ENCODE results near the gene GGCT.
"Not testable (repeated sequence)": the region's sequence is repeated elsewhere in the genome, so short reads cannot be mapped to it uniquely, and the experiment has no call there.

Gene GGCT

DNA sequence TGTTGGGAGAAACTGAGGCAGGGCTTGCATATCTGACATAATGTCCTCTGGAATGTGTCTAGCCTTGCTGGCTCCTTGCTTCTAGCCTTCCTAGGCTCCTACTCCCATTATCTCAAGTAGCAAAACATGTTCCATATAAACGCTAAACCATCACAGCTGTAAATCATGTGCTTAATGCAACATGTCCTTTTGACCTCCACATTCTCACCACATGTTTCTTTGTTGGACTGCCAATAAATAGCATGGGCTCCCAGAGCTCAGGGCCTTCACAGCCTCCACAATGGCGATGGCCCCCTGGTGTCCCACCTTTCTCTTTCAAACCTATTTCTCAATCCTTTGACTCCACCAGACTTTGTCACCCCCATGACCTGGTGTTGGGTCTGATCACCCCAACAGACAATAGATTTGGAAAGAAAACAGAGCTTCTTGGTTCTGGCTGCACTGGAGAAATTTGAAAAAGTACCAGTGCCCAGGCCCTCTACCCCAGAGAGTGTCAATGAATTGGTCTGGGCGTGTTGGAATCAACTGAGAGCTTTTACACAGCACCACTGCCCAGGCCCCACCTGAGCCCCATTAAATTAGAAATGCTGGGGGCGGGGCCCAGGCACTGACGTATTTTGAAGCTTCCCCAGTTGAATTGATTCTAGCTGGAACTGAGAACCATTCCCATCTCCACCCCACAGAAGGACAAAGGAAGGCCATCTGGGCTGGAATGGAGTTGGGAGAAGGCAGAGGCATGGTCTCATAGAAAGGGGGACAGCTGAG lies 41.3 kb upstream of the GGCT start:
- no peak for TF ChIP-seq CTCF (IDR thresholded peaks at IDR 0.05)
- no peak for TF ChIP-seq ZFX (IDR thresholded peaks at IDR 0.05; ENCODE audit: borderline replicate concordance)
- no peak overlapping the region for H3K27ac ChIP-seq

DNA sequence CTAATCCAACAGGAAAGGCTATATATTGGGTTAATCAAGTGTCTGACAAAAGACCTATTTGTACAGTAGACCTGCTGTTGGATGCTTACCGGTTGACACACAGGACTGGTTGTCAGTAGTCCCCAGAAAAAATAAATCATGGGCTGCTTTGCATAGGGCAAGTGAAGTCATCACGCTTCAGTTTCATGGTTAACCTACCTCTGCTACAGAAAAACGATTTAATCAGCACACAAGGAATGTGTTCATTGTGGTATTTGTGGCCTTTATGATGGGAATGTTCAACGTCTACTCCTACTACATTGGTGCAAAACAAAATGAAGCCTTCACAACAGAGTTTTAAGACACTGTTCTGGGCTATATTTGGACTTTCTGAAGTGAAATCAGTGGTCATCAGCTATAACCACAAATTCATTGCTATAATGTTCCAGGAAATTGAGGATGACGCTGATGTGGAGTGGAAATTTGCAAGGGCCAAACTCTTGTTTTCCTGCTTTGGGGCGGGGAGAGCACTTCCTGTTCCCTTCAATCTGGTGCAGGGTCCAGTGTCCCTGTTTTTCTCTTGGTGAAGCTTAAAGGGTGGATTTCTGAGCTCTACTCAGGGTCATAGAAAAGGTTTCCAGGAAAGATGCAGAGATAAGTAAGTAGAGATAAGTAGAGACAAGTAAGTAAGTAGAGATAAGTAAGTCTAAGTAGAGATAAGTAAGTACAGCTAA lies 39.3 kb upstream of the GGCT start:
- no peak for TF ChIP-seq ZFX (IDR thresholded peaks at IDR 0.05; ENCODE audit: borderline replicate concordance)
- TF ChIP-seq CTCF (IDR thresholded peaks at IDR 0.05), result no peak

GRCh38 chr7:30543115-30543514 lies 38.5 kb upstream of the GGCT start:
- H3K27ac ChIP-seq, result not testable (repeated sequence)

More for the DNA sequence above, 39.3 kb upstream of the GGCT start:
- no peak overlapping the region for H3K27ac ChIP-seq

DNA sequence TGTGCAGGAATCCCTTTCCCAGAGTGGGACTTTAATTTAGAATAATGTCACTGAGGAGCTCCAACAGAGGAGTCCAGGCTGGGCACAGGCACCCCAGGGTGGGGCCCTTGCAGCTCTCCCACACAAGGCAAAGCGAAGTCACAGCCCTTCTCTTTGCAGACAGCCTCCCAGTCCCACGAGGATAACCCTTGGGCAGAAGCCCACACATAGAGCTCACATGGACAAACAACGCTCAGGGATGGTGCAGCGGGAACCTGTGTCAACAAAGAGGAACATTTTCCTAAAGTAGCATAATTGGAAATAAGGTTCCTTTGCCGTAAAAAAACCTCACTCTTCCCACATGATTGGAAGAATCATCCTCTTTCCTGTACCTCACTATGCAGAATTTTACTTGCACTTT lies 29.3 kb upstream of the GGCT start:
- TF ChIP-seq CTCF (IDR thresholded peaks at IDR 0.05), result no peak
- no peak for TF ChIP-seq ZFX (IDR thresholded peaks at IDR 0.05; ENCODE audit: borderline replicate concordance)
- H3K27ac ChIP-seq, result no peak overlapping the region

- no peak overlapping the region for H3K27ac ChIP-seq
- TF ChIP-seq ZFX (IDR thresholded peaks at IDR 0.05; ENCODE audit: borderline replicate concordance) (no peak), CTCF (IDR thresholded peaks at IDR 0.05) (no peak)
Measured at GRCh38 chr7:30531286-30531685, 26.7 kb upstream of the GGCT start.

DNA sequence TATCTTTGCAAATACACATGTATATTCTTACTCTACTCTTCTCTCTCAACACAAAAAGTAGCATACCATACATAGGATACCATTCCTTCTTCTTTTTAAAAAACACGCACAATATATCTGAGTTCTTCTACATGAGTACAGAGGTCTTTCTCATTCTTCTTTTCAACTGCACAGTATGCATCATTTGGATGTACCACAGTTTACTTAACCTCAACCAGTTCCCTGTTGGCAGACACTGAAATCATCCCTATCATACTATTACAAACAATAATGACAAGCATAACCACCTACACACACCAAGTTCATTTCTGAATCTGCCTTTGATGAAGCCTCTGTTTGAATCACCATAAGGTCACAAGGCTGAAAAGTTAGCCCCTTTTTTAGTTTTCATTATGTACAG lies 25.7 kb upstream of the GGCT start:
- no peak overlapping the region for H3K27ac ChIP-seq
- TF ChIP-seq CTCF (IDR thresholded peaks at IDR 0.05) (no peak), ZFX (IDR thresholded peaks at IDR 0.05; ENCODE audit: borderline replicate concordance) (no peak)

DNA sequence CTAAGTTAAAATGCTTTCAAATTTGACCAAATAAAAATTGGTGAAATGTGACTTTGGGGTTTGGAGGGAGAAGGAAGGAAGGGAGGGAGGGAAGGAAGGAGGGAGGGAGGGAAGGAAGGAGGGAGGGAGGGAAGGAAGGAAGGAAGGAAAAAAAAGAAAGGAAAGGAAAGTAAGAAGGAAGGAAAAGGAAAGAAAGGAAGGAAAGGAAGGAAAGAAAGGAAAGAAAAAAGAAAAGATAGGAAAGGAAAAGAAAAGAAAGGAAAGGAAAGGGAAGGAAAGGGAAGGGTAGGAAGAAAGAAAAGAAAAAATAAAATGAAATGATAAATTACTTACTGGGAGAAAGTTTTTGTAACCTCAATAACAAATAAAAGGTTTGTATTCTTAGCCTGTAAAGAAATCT lies 24.1 kb upstream of the GGCT start:
- H3K27ac ChIP-seq, result no peak overlapping the region

DNA sequence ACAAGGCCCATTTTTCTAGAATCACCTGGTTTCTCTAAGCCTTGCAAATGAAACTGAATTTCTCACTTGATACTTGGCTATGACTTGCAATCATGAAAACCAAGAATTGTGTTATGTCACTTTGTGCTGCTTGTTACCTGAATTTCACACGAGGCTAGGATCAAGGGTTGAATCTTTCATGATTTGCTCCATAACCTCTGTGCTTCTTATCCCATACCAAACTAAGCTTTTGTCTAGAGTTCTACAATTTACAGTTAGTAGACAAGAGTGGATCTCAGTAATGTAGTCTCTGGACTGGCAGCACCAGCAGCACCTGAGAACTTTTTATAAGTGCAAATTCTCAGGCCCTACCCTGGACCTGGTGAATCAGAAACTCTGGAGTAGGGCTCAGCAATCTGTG lies 22.7 kb upstream of the GGCT start:
- H3K27ac ChIP-seq, result not testable (repeated sequence)

More for the DNA sequence above, 24.1 kb upstream of the GGCT start:
- TF ChIP-seq CTCF (IDR thresholded peaks at IDR 0.05), result no peak
- no peak for TF ChIP-seq ZFX (IDR thresholded peaks at IDR 0.05; ENCODE audit: borderline replicate concordance)
